Cardiac ventricle fibroblast (primary cell): Measurements from ENCODE around the gene CALCB. TPM values are rescaled to one million over a fixed set of nuclear protein-coding genes. Genes with fewer than 3 reads are reported as not detected.

Experiments
- total RNA-seq: library from RNA; depleted of rRNA; stranded (reverse); fragments of >200 nt; gene quantifications from 2 replicates; pipeline ENCODE4 v1.2.3, GENCODE V29; 2015

Gene CALCB, protein sequence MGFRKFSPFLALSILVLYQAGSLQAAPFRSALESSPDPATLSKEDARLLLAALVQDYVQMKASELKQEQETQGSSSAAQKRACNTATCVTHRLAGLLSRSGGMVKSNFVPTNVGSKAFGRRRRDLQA
- total RNA-seq, result not detected in 2 replicates

DNA sequence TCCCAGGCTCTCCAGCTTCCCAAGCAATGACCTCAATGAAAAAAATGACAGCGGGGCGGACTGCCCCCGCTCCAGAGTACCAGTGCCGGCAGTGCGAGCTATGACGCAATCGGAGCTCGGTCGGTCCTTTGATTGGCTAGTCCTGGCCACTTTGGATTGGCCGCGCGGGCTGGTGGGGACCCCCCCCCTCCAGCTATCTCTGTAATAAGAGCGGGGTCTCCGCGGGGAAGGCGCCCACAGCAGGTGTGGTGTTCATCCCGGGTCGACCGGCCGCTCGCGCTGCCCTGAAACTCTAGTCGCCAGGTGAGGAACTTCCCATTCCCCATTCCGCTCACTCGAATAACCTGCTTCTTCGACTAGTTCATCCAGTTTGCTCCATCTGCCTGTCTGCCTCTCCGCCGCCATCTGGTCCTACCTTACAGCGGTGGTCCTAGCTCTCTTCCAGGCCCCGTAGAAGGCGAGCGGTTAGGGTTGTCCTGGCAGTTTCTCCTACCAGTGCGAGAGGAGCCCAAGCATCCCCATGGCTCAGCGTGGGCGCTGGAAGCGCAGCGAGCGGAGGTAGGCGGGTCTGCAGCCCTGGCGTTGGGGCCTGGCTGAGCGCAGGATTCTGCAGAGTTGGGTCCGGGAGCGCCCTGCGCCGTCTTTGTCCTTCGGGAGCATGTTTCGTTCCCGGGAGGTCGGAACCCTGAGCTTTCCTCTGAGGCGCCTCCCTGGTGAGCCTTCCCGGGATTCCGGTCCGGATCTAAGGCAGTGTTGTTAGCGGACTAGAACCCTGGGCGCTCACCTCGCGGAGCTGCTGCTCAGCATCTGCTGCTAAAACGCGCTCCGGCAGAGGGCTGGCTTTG is at the start of gene CALCB:
TSS of gene CALCB (plus strand) at position 233 of the 845 bp plus-strand sequence. CDS start 1,126 bp downstream, outside the sequence.

DNA sequence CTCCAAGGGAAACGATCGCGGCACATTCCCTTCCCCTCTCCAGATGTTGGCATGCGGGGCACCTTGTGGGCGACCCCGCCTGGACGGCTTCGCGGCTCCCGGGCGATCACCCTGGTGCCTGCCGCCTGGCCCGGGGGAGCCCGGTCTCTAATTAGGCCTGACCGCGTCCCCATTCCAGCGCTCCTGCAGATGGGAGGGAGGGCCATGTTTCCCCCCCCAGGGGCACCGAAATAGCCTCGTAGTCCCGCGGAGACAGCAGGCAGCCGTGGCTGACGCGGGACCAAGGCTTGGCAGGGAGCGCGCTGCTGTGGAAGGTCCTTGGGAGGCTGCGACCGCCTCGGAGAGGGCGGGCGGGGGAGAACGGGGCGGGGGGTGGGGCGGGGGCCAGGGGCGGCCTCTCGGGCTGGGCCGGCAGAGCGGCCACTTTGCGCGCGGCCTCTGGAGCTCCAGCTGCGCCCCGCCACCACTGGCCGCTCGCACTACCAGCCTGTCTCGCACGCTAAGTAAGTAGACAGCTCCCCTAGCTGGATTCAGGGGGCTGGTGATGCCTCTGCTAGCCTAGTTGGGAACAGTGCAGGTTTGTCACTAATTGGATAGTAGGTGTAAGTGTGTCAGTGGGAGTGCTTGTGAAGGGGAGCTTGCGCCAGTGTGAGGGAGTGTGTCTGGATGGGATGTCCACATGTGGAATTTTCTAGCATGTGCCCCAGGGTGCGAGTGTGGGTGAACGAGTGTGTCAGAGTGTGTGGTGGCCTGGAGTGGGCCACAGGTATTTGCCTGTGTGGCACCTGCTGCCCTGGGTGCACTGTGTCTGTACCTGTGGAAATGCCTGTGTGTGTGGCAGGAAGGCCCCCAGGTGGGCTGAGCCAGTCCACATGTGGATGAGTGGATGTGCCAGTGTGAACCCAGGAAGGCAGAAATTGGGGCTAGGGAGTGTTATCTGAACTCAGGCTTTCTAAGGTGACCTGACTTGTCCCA is 41.4 kb downstream of the CALCB start, which contains the start of gene INSC:
TSS of gene INSC (plus strand) at position 423 of the 975 bp plus-strand sequence. CDS start 34,252 bp downstream, outside the sequence.

Other genes with a start within 250 kb of the CALCB start
- 10.3 and 13.0 TPM in 2 replicates for gene CYP2R1, start 181.4 kb upstream of the CALCB start, total RNA-seq
- gene CALCA, start 101.2 kb upstream of the CALCB start, total RNA-seq, result not detected in 2 replicates
- not detected in 2 replicates for gene INSC, start 41.3 kb downstream of the CALCB start, total RNA-seq